ENCODE results near the gene MAPK11. TPM values are rescaled to one million over a fixed set of nuclear protein-coding genes. Genes with fewer than 3 reads are reported as not detected.

MAPK11 gene
- total RNA-seq, 4 donors from 2014 or later = 6.2 to 53.5 (median 13.1) TPM

DNA sequence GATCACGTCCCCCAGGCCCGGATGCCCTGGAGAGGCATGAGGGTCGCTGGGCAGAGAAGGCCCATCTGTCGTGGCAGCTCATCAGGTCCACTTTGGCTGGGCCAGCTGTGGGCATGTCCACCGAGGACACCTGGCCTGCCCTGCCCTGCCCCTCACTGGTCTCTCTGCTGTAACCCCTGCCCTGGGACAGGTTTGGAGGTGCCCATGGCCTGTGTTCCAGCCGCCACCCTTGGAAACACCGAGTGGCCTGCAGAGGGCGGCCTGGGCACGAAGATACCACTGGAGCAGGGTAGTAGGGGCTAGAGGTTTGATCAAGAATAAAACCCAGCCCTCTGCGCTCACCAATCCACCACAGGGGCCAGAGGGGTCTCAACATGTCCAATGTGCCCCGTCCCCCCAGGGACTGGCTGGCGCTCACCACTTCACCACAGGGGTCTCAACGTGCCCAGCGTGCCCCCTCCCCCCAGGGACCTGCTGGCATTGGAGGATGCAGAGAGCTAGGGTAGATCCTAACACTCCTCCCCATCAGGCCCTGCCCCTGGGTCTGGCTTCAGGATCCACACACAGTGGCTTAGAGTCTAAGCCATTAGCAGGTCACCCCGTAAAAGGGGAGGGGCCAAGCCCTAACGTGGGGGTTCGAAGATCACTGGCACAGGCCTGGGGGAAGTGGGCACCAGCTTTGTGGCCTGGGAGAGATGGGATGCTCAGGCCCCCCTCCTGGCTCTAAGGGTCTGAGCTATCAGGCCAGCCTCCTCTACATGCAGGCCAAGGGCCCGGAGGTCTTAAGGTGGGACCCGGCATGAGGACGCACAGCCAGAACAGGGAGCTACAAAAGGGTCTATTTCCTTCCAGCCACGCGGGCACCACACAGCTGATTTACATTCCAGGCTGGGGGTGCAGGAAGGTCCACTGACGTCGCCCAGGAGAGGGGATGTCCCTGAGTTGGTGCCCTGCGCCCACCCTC is 17.8 kb downstream of the MAPK11 start:
- TF ChIP-seq, protein P1, sequence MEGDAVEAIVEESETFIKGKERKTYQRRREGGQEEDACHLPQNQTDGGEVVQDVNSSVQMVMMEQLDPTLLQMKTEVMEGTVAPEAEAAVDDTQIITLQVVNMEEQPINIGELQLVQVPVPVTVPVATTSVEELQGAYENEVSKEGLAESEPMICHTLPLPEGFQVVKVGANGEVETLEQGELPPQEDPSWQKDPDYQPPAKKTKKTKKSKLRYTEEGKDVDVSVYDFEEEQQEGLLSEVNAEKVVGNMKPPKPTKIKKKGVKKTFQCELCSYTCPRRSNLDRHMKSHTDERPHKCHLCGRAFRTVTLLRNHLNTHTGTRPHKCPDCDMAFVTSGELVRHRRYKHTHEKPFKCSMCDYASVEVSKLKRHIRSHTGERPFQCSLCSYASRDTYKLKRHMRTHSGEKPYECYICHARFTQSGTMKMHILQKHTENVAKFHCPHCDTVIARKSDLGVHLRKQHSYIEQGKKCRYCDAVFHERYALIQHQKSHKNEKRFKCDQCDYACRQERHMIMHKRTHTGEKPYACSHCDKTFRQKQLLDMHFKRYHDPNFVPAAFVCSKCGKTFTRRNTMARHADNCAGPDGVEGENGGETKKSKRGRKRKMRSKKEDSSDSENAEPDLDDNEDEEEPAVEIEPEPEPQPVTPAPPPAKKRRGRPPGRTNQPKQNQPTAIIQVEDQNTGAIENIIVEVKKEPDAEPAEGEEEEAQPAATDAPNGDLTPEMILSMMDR (IDR thresholded peaks at IDR 0.05; ENCODE audit: low read depth) = no peak

DNA sequence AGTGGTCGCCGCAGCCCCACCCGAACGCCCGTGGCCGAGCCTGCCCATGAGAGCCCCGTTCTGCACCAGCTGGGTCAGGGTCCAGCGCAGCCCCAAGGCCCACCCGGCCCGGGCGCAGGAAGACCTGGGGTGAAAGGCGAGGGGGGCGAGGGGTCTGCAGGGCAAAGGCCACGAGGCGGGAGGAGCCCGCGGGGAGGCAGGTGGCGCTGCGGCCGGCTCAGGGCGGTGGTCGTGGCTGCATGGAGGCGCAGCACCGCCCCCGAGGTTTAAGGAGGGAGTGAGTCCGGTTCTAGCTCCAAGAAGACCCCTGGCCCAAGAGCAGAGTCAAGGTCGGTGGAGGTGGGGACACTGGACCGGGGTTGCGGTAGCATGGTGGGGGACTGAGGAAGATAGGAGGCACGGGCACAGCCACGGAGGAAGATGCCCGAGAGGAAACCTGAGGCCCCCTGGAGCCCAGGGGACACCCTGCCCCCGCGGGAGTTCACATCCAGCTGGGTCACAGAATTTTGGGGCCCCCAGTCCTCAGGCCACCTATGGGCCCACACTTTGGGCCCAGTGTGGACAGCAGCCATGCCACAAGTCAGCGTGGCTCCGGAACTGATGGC is 18.6 kb downstream of the MAPK11 start:
- TF ChIP-seq, protein P1 (IDR thresholded peaks at IDR 0.05; ENCODE audit: low read depth) = no peak

DNA sequence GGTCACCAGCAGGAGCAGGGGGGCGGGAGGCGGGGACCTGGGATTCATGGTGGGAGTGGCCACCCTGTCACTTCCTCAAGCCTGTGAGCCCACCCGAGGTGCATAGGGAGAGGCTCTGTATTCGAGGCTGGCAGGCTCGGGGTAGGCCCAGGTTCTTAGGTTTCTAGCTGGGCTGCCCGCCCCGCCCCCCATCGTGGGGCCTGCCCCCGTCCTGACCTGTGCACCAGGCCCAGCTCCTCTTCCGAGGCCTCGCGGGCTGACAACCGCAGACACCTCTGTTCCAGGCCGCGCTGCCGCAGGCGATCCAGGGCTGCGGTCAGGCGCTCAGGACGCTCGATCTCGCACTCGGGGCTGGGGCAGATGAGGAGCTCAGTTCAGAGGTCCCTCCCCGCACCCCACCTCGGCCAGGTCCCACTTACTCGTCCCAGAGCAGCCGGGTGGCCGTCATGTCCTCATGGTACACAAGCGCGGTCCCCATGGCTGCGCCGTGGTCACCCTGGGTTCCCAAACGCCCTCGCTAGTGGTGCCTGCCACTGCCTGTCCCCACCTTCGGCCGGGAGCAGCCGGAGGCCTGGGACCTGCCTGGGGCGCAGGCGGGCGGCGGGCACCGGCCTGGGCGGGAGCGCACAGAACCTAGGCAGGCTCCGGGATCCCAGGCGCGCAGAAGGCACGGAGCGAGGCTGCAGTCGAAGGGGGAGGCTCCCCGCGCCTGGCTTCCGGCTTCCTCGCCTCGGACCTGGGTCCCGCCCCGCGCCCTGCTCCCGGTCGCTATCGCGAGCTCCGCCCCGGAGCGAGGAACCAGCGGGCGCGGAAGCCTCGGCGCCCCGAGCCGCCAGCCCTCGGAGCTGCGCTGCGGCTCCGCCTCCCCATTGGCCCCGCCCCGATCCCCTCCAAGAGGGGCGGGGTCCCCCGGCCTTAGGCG is 19.4 kb downstream of the MAPK11 start, which contains the start of gene HDAC10:
Gene HDAC10 (minus strand): TSS at position 711 of the 922 bp plus-strand sequence. CDS start 233 bp downstream, at position 478.
- TF ChIP-seq, protein P1 (IDR thresholded peaks at IDR 0.05; ENCODE audit: low read depth) = no peak

DNA sequence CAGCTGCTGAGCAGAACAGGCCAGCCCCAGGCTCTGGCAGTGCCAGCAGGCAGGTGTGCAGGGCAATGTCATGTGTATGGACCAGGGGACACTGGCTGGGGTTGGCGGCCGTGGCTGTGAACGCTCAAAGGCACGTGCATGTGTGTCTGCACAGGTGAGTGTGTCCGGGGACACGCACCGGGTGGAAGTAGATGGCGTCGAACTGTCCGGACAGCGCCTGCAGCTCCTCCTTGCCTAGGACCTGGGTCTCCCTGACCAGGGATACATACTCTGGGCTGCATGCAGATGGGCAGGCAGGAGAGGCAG is 20.0 kb downstream of the MAPK11 start:
- TF ChIP-seq, protein P1 (IDR thresholded peaks at IDR 0.05; ENCODE audit: low read depth) = no peak

DNA sequence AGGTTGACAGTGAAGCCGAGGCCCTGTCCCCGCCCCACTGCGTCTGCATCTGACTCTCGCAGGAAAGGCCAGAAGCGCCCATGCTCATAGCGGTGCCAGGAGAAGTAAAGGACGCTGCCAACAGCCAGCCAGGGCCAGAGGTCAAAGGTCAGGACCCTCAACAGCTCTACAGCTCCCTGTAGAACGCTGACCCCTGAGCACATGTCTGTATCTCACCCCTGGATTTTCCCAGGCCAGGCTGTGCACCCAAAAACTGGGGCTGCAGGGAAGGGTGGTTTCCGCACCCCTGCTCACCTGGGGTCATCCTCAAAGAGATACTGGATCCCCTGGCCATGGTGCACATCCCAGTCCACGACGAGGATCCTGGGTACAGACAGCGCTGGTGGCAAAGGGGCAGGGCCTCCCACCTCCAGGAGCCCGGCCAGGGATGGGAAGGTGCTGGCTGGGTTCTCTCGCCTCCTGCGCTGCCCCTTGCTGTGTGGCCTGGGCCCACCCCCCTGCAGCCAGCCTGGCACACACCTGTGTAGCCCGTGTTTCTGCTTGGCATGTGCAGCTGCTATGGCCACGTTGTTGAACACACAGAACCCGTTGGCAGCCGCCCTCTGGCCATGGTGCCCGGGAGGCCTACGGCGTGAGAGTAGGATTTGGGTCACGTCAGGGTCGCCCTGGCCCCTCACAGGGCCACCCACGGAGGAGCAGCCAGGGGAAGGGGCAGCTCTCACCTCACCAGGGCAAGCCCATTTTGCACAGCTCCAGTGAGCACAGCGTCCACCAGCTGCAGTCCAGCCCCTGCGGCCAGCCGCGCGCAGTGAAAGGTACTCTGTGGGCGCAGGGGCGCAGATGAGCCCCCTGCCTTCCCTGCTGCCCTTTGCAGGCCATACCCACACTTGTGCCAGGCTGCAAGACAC is 20.6 kb downstream of the MAPK11 start:
- TF ChIP-seq, protein P1 (IDR thresholded peaks at IDR 0.05; ENCODE audit: low read depth) = no peak

DNA sequence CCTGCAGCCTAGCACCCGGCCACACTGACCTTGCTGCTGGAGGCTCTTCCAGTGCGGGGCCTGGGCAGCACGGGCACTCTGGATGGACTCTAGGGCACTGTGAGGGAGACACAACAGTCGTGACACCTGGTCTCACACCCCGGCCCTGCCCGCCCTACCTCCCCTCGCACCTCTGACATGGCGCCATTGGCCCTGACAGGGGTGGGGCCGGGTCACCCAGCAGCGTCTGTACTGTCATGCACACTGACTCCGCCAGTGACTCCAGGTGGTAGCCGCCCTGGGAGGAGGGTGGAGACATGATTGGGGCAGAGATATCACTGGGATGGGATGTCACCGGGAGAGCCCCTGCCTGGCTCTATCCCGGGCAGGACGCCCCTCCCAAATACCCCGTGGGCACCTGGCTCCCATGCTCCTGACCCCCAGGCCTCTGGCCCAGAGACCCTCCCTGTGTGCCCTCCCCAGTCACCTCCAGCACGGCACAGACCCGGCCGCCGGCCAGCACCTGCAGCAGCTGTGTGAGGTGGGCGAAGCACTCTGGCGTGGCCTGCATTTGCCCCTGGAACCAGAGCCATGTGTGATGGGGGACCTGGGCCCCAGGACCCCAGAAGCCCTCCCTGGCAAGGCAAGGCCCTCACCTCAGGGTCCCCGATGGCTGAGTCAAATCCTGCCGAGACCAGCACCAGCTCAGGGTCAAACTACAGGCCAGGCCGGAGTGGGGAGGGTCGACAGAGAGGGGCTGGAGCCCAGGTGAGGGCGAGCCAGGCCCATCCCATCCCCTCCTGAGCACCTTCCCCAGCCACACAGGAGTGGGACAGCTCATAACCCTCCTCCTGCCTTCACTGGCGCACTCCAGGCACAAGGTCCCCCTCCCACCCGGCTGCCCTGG is 21.7 kb downstream of the MAPK11 start:
- TF ChIP-seq, protein P1 (IDR thresholded peaks at IDR 0.05; ENCODE audit: low read depth) = no peak
